GM12873 (cell line): ENCODE results near the gene MDK.

Experiments
- TF ChIP-seq, protein P1 (sequence below): IDR thresholded peaks from 2 replicates; pipeline ENCODE4 v1.5.1; 2012; ENCODE audit warnings: low read depth, mild to moderate bottlenecking, moderate library complexity, low read length, control low read depth; ENCODE audit not compliant: insufficient read depth; ENCODE audit errors: missing control alignments

Gene MDK

GRCh38 chr11:46408407-46408986 lies 27.0 kb downstream of the MDK start:
- TF ChIP-seq, protein P1, sequence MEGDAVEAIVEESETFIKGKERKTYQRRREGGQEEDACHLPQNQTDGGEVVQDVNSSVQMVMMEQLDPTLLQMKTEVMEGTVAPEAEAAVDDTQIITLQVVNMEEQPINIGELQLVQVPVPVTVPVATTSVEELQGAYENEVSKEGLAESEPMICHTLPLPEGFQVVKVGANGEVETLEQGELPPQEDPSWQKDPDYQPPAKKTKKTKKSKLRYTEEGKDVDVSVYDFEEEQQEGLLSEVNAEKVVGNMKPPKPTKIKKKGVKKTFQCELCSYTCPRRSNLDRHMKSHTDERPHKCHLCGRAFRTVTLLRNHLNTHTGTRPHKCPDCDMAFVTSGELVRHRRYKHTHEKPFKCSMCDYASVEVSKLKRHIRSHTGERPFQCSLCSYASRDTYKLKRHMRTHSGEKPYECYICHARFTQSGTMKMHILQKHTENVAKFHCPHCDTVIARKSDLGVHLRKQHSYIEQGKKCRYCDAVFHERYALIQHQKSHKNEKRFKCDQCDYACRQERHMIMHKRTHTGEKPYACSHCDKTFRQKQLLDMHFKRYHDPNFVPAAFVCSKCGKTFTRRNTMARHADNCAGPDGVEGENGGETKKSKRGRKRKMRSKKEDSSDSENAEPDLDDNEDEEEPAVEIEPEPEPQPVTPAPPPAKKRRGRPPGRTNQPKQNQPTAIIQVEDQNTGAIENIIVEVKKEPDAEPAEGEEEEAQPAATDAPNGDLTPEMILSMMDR = no peak

GRCh38 chr11:46410021-46410420 lies 28.6 kb downstream of the MDK start:
- TF ChIP-seq, protein P1 = peak; percentile 20

- TF ChIP-seq, protein P1 = no peak
Observed at GRCh38 chr11:46413760-46414465, 32.4 kb downstream of the MDK start.

- TF ChIP-seq, protein P1 = no peak
Observed at GRCh38 chr11:46414466-46414796, 33.0 kb downstream of the MDK start.

DNA sequence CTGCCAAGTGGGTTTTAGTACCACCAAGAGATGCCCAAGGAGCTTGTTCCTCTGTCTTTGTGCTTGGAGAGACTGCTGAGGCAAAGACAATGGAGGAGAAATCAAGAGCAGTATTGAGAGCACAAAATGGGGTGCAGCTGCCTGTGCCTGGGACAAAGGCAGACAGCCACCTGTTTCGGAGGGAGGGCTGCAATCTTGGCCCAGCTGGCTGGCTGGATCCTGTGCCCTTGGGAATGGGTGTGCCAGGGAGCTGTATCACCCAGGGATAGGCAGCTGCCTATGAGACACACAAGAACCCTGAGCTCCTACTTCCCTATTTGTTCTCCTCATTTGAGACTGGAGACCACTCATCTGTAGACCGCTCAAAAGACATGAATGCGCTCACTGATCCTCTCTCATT lies 33.4 kb downstream of the MDK start:
- TF ChIP-seq, protein P1 = no peak

DNA sequence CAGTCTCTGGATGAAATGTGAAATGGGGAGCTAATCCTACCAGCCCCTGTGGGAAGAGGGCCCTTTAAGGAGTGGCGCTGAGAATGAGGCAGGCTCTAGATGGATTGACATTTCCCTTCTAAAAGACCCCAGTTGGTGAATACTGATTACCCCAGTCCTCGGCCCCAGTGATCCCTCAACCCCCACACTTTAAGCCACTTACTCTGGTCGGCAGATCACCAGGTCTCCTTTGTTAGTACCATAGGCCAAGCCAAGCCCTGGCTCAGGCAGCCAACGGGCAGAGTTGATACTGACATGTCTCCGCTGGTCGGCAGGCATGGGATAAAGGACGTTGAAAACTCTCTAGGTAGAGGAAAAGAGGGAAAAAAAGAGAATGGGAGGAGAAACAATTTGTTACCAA lies 36.2 kb downstream of the MDK start:
- TF ChIP-seq, protein P1 = no peak

GRCh38 chr11:46418751-46419150 lies 37.3 kb downstream of the MDK start:
- TF ChIP-seq, protein P1 = no peak
